Choroid plexus epithelial cell (primary cell): ENCODE data around the gene TIE1.

Experiments used
- DNase-seq: peaks from one replicate; pipeline ENCODE4 v3.0.0-alpha.2; 2010; ENCODE audit warnings: low read depth
- H3K4me3 ChIP-seq: 2 replicates; pipeline ENCODE4 v1.5.1; 2011; ENCODE audit warnings: low read depth, mild to moderate bottlenecking, control low read depth, low read length, moderate library complexity
- CTCF ChIP-seq: conservative IDR thresholded peaks from 2 replicates; pipeline ENCODE4 v1.5.1; 2011; ENCODE audit warnings: low read depth, mild to moderate bottlenecking, control low read depth, inconsistent platforms, low read length, moderate library complexity

TIE1 gene

GRCh38 chr1:43348809-43349593 is 48.2 kb downstream of the TIE1 start:
- peak; percentile 8 for TF ChIP-seq CTCF
- peak overlapping the region; percentile 67 for H3K4me3 ChIP-seq
- peak; percentile 67 for DNase-seq

GRCh38 chr1:43349594-43350306 is 49.0 kb downstream of the TIE1 start:
- DNase-seq: peak; percentile 35
- peak overlapping the region; percentile 67 for H3K4me3 ChIP-seq
- TF ChIP-seq CTCF: no peak

- no peak overlapping the region for H3K4me3 ChIP-seq
- DNase-seq: no peak
- TF ChIP-seq CTCF: no peak
Measured at GRCh38 chr1:43350976-43351375, 50.2 kb downstream of the TIE1 start.

- H3K4me3 ChIP-seq: no peak overlapping the region
- DNase-seq: no peak
- no peak for TF ChIP-seq CTCF
Measured at GRCh38 chr1:43351421-43352350, 50.9 kb downstream of the TIE1 start.

GRCh38 chr1:43352351-43352705 is 51.5 kb downstream of the TIE1 start:
- no peak overlapping the region for H3K4me3 ChIP-seq
- TF ChIP-seq CTCF: no peak
- no peak for DNase-seq

- no peak overlapping the region for H3K4me3 ChIP-seq
- no peak for TF ChIP-seq CTCF
- no peak for DNase-seq
Measured at GRCh38 chr1:43352881-43353280, 52.1 kb downstream of the TIE1 start.
